IMR-90 (cell line): ENCODE data around the gene L3MBTL4. TPM values are rescaled to one million over a fixed set of nuclear protein-coding genes. Genes with fewer than 3 reads are reported as not detected.

ENCODE experiments used
- ATAC-seq: fragments of 200-7000 bp; cut with Tn5 transposase; 2 replicates; pipeline ENCODE4 v1.9.1; 2020; ENCODE audit warnings: low read depth, mild to moderate bottlenecking, moderate library complexity
- BruUV-seq: library from RNA; stranded (reverse); fragments of 400-500 nt; replicated peaks from 2 replicates; lab custom pipeline; 2021; lab: Mats Ljungman, UMichigan
- CTCF ChIA-PET: fragments of 300-600 bp; formaldehyde crosslinking; extraction: SDS; loops from one replicate; lab custom pipeline; 2021; ENCODE audit warnings: antibody characterized with exemption; lab: Yijun Ruan, JAX
- POLR2A ChIA-PET: fragments of 300-600 bp; sonication (Branson Sonifier 250); formaldehyde crosslinking; loops from one replicate; lab custom pipeline; 2022; ENCODE audit warnings: antibody characterized with exemption; ENCODE audit not compliant: unreplicated experiment; lab: Charles Lee
- DNase-seq: peaks from one replicate; pipeline ENCODE4 v3.0.0; 2013
- H2AFZ ChIP-seq: replicated peaks from 2 replicates; pipeline ENCODE3; 2013; ENCODE audit warnings: low read length, mild to moderate bottlenecking; ENCODE audit not compliant: poor library complexity
- H2AK5ac ChIP-seq: 2 replicates; pipeline ENCODE4 v1.6.1; 2013; ENCODE audit warnings: low read depth, low read length, inconsistent platforms
- H2AK9ac ChIP-seq: replicated peaks from 2 replicates; pipeline ENCODE3; 2013; ENCODE audit warnings: mild to moderate bottlenecking, low read depth, low read length, moderate library complexity; ENCODE audit not compliant: poor library complexity
- H2BK120ac ChIP-seq: 2 replicates; pipeline ENCODE4 v1.6.1; 2013; ENCODE audit warnings: low read depth, low read length, inconsistent platforms
- H2BK15ac ChIP-seq: 3 replicates; pipeline ENCODE4 v1.6.1; 2013; ENCODE audit warnings: low read depth, low read length, inconsistent platforms
- H2BK20ac ChIP-seq: 2 replicates; pipeline ENCODE4 v1.6.1; 2013; ENCODE audit warnings: low read depth, mild to moderate bottlenecking, inconsistent platforms, low read length, moderate library complexity
- H2BK5ac ChIP-seq: 2 replicates; pipeline ENCODE4 v1.6.1; 2013; ENCODE audit warnings: mild to moderate bottlenecking, low read depth, low read length, inconsistent platforms; ENCODE audit not compliant: poor library complexity, severe bottlenecking
- H3K14ac ChIP-seq: replicated peaks from 2 replicates; pipeline ENCODE4 v1.6.1; 2013; ENCODE audit warnings: low read depth, low read length, inconsistent platforms
- H3K18ac ChIP-seq: 2 replicates; pipeline ENCODE4 v1.6.1; 2013; ENCODE audit warnings: low read depth, low read length, control low read depth
- H3K23ac ChIP-seq: 2 replicates; pipeline ENCODE4 v1.6.1; 2013; ENCODE audit warnings: low read depth, low read length, inconsistent platforms
- H3K27ac ChIP-seq: 2 replicates; pipeline ENCODE4 v1.5.1; 2013; ENCODE audit warnings: mild to moderate bottlenecking, control low read depth, low read length; ENCODE audit not compliant: insufficient read depth
- H3K27me3 ChIP-seq: 2 replicates; pipeline ENCODE4 v1.6.1; 2013; ENCODE audit warnings: low read length; ENCODE audit not compliant: control insufficient read depth, insufficient read depth
- H3K36me3 ChIP-seq: 2 replicates; pipeline ENCODE4 v1.6.1; 2013; ENCODE audit warnings: low read length, mixed read lengths; ENCODE audit not compliant: control insufficient read depth, insufficient read depth
- H3K4ac ChIP-seq: 2 replicates; pipeline ENCODE4 v1.6.1; 2013; ENCODE audit warnings: low read depth, low read length, inconsistent platforms
- H3K4me1 ChIP-seq: 2 replicates; pipeline ENCODE4 v1.6.1; 2013; ENCODE audit warnings: low read length, mixed read lengths; ENCODE audit not compliant: control insufficient read depth, insufficient read depth
- H3K4me2 ChIP-seq: 2 replicates; pipeline ENCODE4 v1.6.1; 2013; ENCODE audit warnings: low read depth, mild to moderate bottlenecking, control low read depth, low read length, moderate library complexity
- H3K4me3 ChIP-seq: 2 replicates; pipeline ENCODE4 v1.5.1; 2013; ENCODE audit warnings: low read depth, mild to moderate bottlenecking, control low read depth, low read length, moderate library complexity; ENCODE audit not compliant: insufficient read depth
- H3K56ac ChIP-seq: 2 replicates; pipeline ENCODE4 v1.6.1; 2013; ENCODE audit warnings: low read length, inconsistent platforms; ENCODE audit not compliant: insufficient read depth; ENCODE audit errors: extremely low read depth
- H3K79me1 ChIP-seq, 2 experiments: 2 replicates each; pipeline ENCODE4 v1.6.1; 2013; ENCODE audit warnings: low read length in 2 of 2, inconsistent platforms in 1 of 2, low read depth in 1 of 2
- H3K9ac ChIP-seq: 2 replicates; pipeline ENCODE4 v1.6.1; 2013; ENCODE audit warnings: low read depth, low read length, control low read depth
- H3K9me1 ChIP-seq: 2 replicates; pipeline ENCODE4 v1.6.1; 2013; ENCODE audit warnings: low read length, inconsistent platforms; ENCODE audit not compliant: insufficient read depth
- H3K9me3 ChIP-seq: 2 replicates; pipeline ENCODE4 v1.6.1; 2013; ENCODE audit warnings: low read length; ENCODE audit not compliant: control insufficient read depth, insufficient read depth
- H4K20me1 ChIP-seq: 2 replicates; pipeline ENCODE4 v1.6.1; 2013; ENCODE audit warnings: low read length, inconsistent platforms; ENCODE audit not compliant: insufficient read depth
- H4K5ac ChIP-seq: 2 replicates; pipeline ENCODE4 v1.6.1; 2013; ENCODE audit warnings: mild to moderate bottlenecking, low read depth, low read length, control low read depth
- H4K8ac ChIP-seq, 2 experiments: 2 replicates each; pipeline ENCODE4 v1.6.1; 2013; ENCODE audit warnings: low read depth in 2 of 2, low read length in 2 of 2, control low read depth in 1 of 2, inconsistent platforms in 1 of 2
- H4K91ac ChIP-seq: 2 replicates; pipeline ENCODE4 v1.6.1; 2013; ENCODE audit warnings: low read depth, low read length, inconsistent platforms; ENCODE audit not compliant: insufficient read depth
- BHLHE40 ChIP-seq: fragments of 150-350 bp; IDR thresholded peaks from 2 replicates; pipeline ENCODE4 v1.6.1; 2016; ENCODE audit warnings: mild to moderate bottlenecking, low read depth, low read length
- CEBPB ChIP-seq: IDR thresholded peaks from 2 replicates; pipeline ENCODE4 v1.6.1; 2012; ENCODE audit warnings: low read depth, low read length, improper control_type of control experiment
- MAFK ChIP-seq: IDR thresholded peaks from 2 replicates; pipeline ENCODE4 v1.6.1; 2012; ENCODE audit warnings: low read depth, low read length, improper control_type of control experiment
- MAZ ChIP-seq: IDR thresholded peaks from 2 replicates; pipeline ENCODE4 v1.6.1; 2012; ENCODE audit warnings: low read depth, mild to moderate bottlenecking, low read length, improper control_type of control experiment, moderate library complexity, borderline replicate concordance
- POLR2A ChIP-seq: IDR thresholded peaks from 2 replicates; pipeline ENCODE4 v1.6.1; 2012; ENCODE audit warnings: mild to moderate bottlenecking, low read depth, low read length
- WGBS, 2 experiments: methylation state at CpG; one replicate each; pipeline versions ENCODE4 v1.1.5 to v1.1.7; 2013; ENCODE audit warnings: missing lambda C conversion rate in 2 of 2; ENCODE audit not compliant: insufficient read length in 1 of 2; ENCODE audit errors: extremely low coverage in 2 of 2; 5-methylcytosine and 5-hydroxymethylcytosine counted together
- dilution Hi-C: fragments of 300-500 bp; cut with HindIII; formaldehyde crosslinking; loops from one replicate; pipeline ENCODE4 v1.14.3; 2018; ENCODE audit warnings: low sequenced_read_pairs; ENCODE audit not compliant: unreplicated experiment
- in situ Hi-C: fragments of 300-500 bp; cut with MboI; formaldehyde crosslinking; loops from 3 replicates; pipeline ENCODE4 v1.14.3; 2019; ENCODE audit warnings: low sequenced_read_pairs, inconsistent platforms, mixed read lengths
- intact Hi-C: fragments of 100-400 bp; cut with micrococcal nuclease; formaldehyde crosslinking; loops from 2 replicates; pipeline ENCODE4 v1.10.0; 2022
- polyA plus RNA-seq, 3 experiments: library from polyadenylated mRNA; depleted of rRNA; stranded (reverse); fragments of >200 nt; gene quantifications; 2 replicates each; pipeline ENCODE4 v1.2.3, GENCODE V29; 2012; ENCODE audit warnings: low replicate concordance in 1 of 3
- total RNA-seq: library from RNA; depleted of rRNA; stranded (reverse); fragments of >200 nt; gene quantifications from 2 replicates; pipeline ENCODE4 v1.2.3, GENCODE V29; 2012

L3MBTL4 gene
- total and polyA plus RNA-seq, 2 of the 4 experiments (the other 2 are of a cell fraction) = under 0.01 to 0.02 TPM

DNA sequence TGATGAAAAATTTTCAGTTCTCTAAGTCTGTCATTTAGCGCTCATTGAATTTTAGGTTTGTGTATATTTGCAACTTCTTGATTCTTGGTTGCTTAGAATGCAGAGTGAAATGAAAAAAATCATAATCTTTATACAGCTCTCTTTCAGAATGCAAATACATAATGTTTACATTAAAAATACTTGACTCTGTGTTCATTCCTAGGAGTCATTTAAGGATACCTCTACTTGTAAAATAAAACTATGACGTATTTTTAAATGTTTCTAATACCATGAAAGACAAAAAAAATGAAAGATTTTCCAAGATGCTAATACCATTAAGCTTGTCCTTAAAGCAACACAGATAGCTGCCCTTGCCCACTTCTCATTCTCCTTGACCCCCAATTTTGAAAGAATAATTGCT lies 259.0 kb downstream of the L3MBTL4 start:
- H3K4me2 ChIP-seq = peak overlapping the region; percentile 58; the same call in 1 of the 2 replicates
- no peaks in the 10 kb centered on the region for H4K20me1 ChIP-seq
- no peak overlapping the region for H3K14ac ChIP-seq
- no peak overlapping the region for H2AK9ac ChIP-seq
- H3K18ac ChIP-seq = peak overlapping the region; percentile 99; the same call in 1 of the 2 replicates
- peaks cover 2% of the 10 kb centered on the region; the same call in 1 of the 2 replicates for H3K4me1 ChIP-seq
- no peak overlapping the region for H2BK20ac ChIP-seq
- H3K4ac ChIP-seq = no peak overlapping the region
- no TSS peak for BruUV-seq
- peak overlapping the region; percentile 28 for H2BK5ac ChIP-seq
- no peak overlapping the region for H2BK120ac ChIP-seq
- H2AK5ac ChIP-seq = no peak overlapping the region
- H4K91ac ChIP-seq = no peak overlapping the region
- in situ Hi-C loops (no loop called here), dilution Hi-C loops (no loop called here), intact Hi-C loops (no loop called here)
- no peak overlapping the region for H3K4me3 ChIP-seq
- H3K36me3 ChIP-seq = no peaks in the 10 kb centered on the region
- no peak overlapping the region for H2AFZ ChIP-seq
- no peak overlapping the region for H3K27ac ChIP-seq
- ATAC-seq (peak; percentile 87), DNase-seq (peak; percentile 54)
- ChIA-PET CTCF (interaction anchor here (0.7 kb wide), 1 partner anchor 127 kb away, joined by 3 read pairs; no protein-coding TSS in a partner anchor), POLR2A (no interaction called here)
- H3K23ac ChIP-seq = no peak overlapping the region
- no peak overlapping the region for H2BK15ac ChIP-seq
- H3K79me1 ChIP-seq = no peaks in the 10 kb centered on the region
- WGBS, 2 experiments = no CpG with 5 or more reads among the region's 2 CpGs
- H3K27me3 ChIP-seq = no peaks in the 10 kb centered on the region
- TF ChIP-seq MAZ (no peak), CEBPB (no peak), MAFK (no peak), POLR2A (no peak), BHLHE40 (no peak)
- H4K8ac ChIP-seq = no peak overlapping the region; a peak in 1 of 4 replicates
- H3K9me3 ChIP-seq = no peaks in the 10 kb centered on the region; the same call in 1 of the 2 replicates
- no peaks in the 10 kb centered on the region for H3K9me1 ChIP-seq
- no peak overlapping the region for H3K56ac ChIP-seq
- no peak overlapping the region for H4K5ac ChIP-seq
- H3K9ac ChIP-seq = no peak overlapping the region
